HEK293 (cell line): ENCODE results near the gene LAMA5.

ENCODE experiments used
- CTCF ChIA-PET: fragments of 350-600 bp; formaldehyde crosslinking; extraction: SDS; loops from one replicate; lab custom pipeline; 2021; ENCODE audit warnings: antibody characterized with exemption; lab: Yijun Ruan, JAX
- POLR2A ChIA-PET: fragments of 300-600 bp; formaldehyde crosslinking; extraction: SDS; loops from one replicate; lab custom pipeline; 2020; ENCODE audit warnings: antibody characterized with exemption, inconsistent platforms; lab: Yijun Ruan, JAX
- H3K27ac ChIP-seq: fragments of 200-500 bp; sonication (Bioruptor generic); 2 replicates; pipeline ENCODE4 v1.5.1; 2014; ENCODE audit warnings: low read depth, low read length, control low read depth, inconsistent platforms; ENCODE audit errors: extremely low read depth
- H3K36me3 ChIP-seq, 2 experiments: fragments of 200-500 bp in 1 of 2; sonication (Bioruptor generic) in 1 of 2; 1 replicate in 1 of 2; 2 replicates in 1 of 2; pipeline ENCODE4 v1.5.1; 2014 to 2017; ENCODE audit warnings: inconsistent platforms in 2 of 2, low read length in 2 of 2; ENCODE audit not compliant: control insufficient read depth in 2 of 2, insufficient read depth in 1 of 2
- H3K4me1 ChIP-seq: fragments of 200-500 bp; sonication (Bioruptor generic); 2 replicates; pipeline ENCODE4 v1.5.1; 2014; ENCODE audit warnings: mild to moderate bottlenecking, low read length, inconsistent platforms; ENCODE audit not compliant: control insufficient read depth, insufficient read depth
- H3K4me3 ChIP-seq: 2 replicates; pipeline ENCODE4 v1.5.1; 2011; ENCODE audit warnings: low read depth, mild to moderate bottlenecking, control low read depth, low read length, moderate library complexity
- H3K9me3 ChIP-seq: fragments of 200-500 bp; sonication (Bioruptor generic); 2 replicates; pipeline ENCODE4 v1.5.1; 2014; ENCODE audit warnings: low read depth, low read length, inconsistent platforms; ENCODE audit not compliant: control insufficient read depth, insufficient read depth
- EGR2 ChIP-seq: fragments of 450-650 bp; formaldehyde crosslinking; IDR thresholded peaks from 2 replicates; pipeline ENCODE4 v1.5.1; 2016; ENCODE audit warnings: low read depth, missing biosample characterization, missing genetic modification characterization
- GLIS1 ChIP-seq: fragments of 450-650 bp; formaldehyde crosslinking; IDR thresholded peaks from 2 replicates; pipeline ENCODE4 v1.5.1; 2016; ENCODE audit warnings: missing biosample characterization, missing genetic modification characterization
- IKZF3 ChIP-seq: fragments of 450-650 bp; IDR thresholded peaks from 2 replicates; pipeline ENCODE4 v1.5.0; 2018; ENCODE audit warnings: missing biosample characterization, mild to moderate bottlenecking, missing genetic modification characterization, moderate library complexity
- INSM2 ChIP-seq: fragments of 450-650 bp; formaldehyde crosslinking; IDR thresholded peaks from 2 replicates; pipeline ENCODE4 v1.5.1; 2016; ENCODE audit warnings: missing biosample characterization, missing genetic modification characterization
- PRDM4 ChIP-seq: fragments of 450-650 bp; formaldehyde crosslinking; IDR thresholded peaks from 2 replicates; pipeline ENCODE4 v1.5.1; 2017; ENCODE audit warnings: missing biosample characterization, missing genetic modification characterization
- ZFHX2 ChIP-seq: fragments of 450-650 bp; formaldehyde crosslinking; conservative IDR thresholded peaks from 2 replicates; pipeline ENCODE4 v1.5.1; 2016; ENCODE audit warnings: missing biosample characterization, missing genetic modification characterization
- ZFP3 ChIP-seq: fragments of 450-650 bp; formaldehyde crosslinking; IDR thresholded peaks from 2 replicates; pipeline ENCODE4 v1.5.1; 2016; ENCODE audit warnings: low read depth, missing biosample characterization, missing genetic modification characterization
- ZNF174 ChIP-seq: fragments of 450-650 bp; formaldehyde crosslinking; IDR thresholded peaks from 2 replicates; pipeline ENCODE4 v1.5.0; 2017; ENCODE audit warnings: missing biosample characterization, mild to moderate bottlenecking, missing genetic modification characterization
- ZNF600 ChIP-seq: fragments of 450-650 bp; formaldehyde crosslinking; IDR thresholded peaks from 2 replicates; pipeline ENCODE4 v1.5.1; 2016; ENCODE audit warnings: missing biosample characterization, missing genetic modification characterization
- ZNF707 ChIP-seq: fragments of 450-650 bp; formaldehyde crosslinking; IDR thresholded peaks from 2 replicates; pipeline ENCODE4 v1.5.1; 2016; ENCODE audit warnings: missing biosample characterization, missing genetic modification characterization
- ZNF830 ChIP-seq: fragments of 450-650 bp; IDR thresholded peaks from 2 replicates; pipeline ENCODE4 v1.5.0; 2018; ENCODE audit warnings: missing biosample characterization, missing genetic modification characterization, low read depth, mild to moderate bottlenecking, moderate library complexity
- ZSCAN5A ChIP-seq: fragments of 450-650 bp; formaldehyde crosslinking; IDR thresholded peaks from 2 replicates; pipeline ENCODE4 v1.5.1; 2016; ENCODE audit warnings: missing biosample characterization, missing genetic modification characterization

Gene LAMA5

DNA sequence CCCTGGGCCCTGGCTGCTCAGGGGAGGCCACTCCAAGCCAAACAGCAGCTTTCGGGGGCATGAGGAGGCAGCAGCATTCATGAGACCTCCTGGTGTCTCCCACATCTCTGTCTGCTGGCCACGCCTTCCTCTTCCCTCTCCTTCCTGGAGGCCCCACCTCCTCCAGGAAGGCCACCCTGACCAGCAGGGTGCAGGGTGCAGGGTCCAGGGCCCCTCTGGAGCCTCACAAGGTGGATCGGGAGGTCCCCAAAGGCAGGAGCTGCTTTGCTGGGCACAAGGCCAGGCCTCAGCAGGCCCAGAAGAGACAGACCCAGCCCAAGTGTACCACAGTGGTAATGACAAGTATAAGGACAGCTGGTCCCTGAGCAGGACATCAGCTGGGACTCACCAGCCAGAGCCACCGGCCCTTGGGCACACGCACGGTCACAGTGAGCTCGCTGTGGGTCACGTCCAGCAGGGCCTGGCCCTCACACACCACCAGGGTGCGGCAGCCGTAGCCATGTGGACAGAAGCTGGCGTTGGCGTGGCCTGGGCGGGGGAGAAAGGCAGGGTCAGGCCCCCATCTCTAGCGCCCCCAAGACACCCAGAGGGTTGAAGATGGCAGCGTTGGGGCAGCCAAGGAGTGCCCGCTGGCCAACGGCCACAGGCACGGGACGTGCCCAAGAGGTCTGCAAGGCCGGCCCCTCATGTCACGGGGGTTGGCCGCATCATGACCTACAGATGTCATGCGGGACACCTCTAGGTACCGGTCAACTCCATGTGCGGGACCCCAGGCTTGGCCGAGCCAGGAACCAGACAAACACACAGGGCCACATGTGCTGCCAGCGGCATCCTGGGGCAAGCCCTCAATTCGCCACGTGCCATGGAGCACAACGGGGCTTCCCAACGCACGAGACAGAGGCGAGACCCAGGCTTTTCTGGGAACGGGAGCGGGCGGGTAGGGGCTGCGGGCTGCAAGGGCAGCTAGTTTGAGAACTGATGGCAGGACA lies 37.4 kb downstream of the LAMA5 start:
- H3K36me3 ChIP-seq: peaks cover 0 to 89% of the 10 kb centered on the region in 2 experiments; a peak in 2 of 3 replicates
- no peaks in the 10 kb centered on the region for H3K9me3 ChIP-seq
- no peaks in the 10 kb centered on the region for H3K4me1 ChIP-seq
- H3K4me3 ChIP-seq: no peak overlapping the region
- POLR2A ChIA-PET: interaction anchor here (0.6 to 1.3 kb wide), 2 partner anchors 10 kb away, joined by 3 read pairs; no protein-coding TSS in a partner anchor
- H3K27ac ChIP-seq: no peak overlapping the region
- CTCF ChIA-PET: interaction anchor here (1.2 kb wide), 1 partner anchor 54 kb away, joined by 6 read pairs; no protein-coding TSS in a partner anchor
- no peak for TF ChIP-seq ZFP3 (tag by site-specific recombination)
- TF ChIP-seq EGR2 (tag by site-specific recombination): peak; percentile 75
- TF ChIP-seq ZFHX2 (tag by site-specific recombination): peak; percentile 76
- peak; percentile 83 for TF ChIP-seq GLIS1 (tag by site-specific recombination)
- TF ChIP-seq, all 188 proteins: peak for 3

DNA sequence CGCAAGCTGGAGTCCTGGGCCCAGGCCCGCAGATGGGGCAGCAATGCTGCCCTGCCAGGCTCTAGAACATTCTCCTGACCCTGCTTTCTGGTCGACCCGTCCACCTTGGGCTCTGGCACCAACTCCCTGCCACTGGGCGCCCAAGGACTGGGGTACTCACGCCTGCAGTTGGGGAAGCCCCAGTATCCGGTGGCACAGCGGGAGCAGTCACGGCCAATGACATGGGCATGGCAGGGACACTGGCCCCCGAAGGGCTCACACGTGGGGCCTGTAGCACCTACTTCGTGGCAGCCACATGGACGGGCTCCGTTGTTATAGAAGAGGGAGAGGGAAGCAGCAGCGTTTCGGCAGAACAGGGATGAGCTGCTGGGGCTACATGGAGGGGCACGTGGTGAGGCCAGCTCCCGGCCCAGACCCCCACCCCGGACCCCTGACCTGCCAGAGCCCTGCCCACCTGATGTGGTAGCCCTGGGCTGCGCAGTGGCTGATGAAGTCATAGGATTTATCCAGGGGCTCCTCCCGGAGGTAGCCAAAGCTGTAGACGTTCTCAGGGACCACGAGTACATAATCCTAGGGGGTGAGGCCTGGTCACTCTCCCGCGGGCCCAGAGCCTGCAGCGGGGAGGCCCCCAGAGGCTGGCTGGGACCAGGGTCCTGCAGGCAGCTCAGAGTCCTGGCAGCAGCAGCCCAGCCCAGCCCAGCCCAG lies 38.3 kb downstream of the LAMA5 start:
- ChIA-PET POLR2A (interaction anchor here (0.6 to 1.3 kb wide), 2 partner anchors 9 to 10 kb away, joined by 3 read pairs; no protein-coding TSS in a partner anchor), CTCF (interaction anchor here (1.2 kb wide), 1 partner anchor 54 kb away, joined by 6 read pairs; no protein-coding TSS in a partner anchor)
- no peak overlapping the region for H3K27ac ChIP-seq
- no peaks in the 10 kb centered on the region for H3K4me1 ChIP-seq
- H3K36me3 ChIP-seq: peaks cover 0 to 92% of the 10 kb centered on the region in 2 experiments; a peak in 2 of 3 replicates
- H3K4me3 ChIP-seq: no peak overlapping the region
- H3K9me3 ChIP-seq: no peaks in the 10 kb centered on the region
- TF ChIP-seq ZNF600 (0 out of 2 replicates have a peak, but pooled peaks have one; percentile 12), IKZF3 (tag by site-specific recombination) (no peak), ZSCAN5A (no peak), ZNF830 (tag by site-specific recombination) (no peak), PRDM4 (tag by site-specific recombination) (no peak), INSM2 (tag by site-specific recombination) (no peak), ZNF707 (tag by site-specific recombination) (no peak), ZNF174 (tag by site-specific recombination) (no peak)
- TF ChIP-seq, all 188 proteins: peak for 1
